NCI-H1436 treated with DMSO at 0.1 percent for 48 hours (cell line): ENCODE measurements around the gene MAML1.
"Not testable (repeated sequence)": the region's sequence is repeated elsewhere in the genome, so short reads cannot be mapped to it uniquely, and the experiment has no call there.

Experiments
- DNase-seq: peaks from one replicate; lab custom pipeline; 2025; lab: John Stamatoyannopoulos, UW

The MAML1 gene

GRCh38 chr5:179767496-179768100 is 35.0 kb downstream of the MAML1 start:
- no peak for DNase-seq

- no peak for DNase-seq
Observed at GRCh38 chr5:179768326-179769085, 35.9 kb downstream of the MAML1 start.

- no peak for DNase-seq
Observed at GRCh38 chr5:179769271-179769670, 36.6 kb downstream of the MAML1 start.

GRCh38 chr5:179769796-179770195 is 37.2 kb downstream of the MAML1 start:
- no peak for DNase-seq

- no peak for DNase-seq
Observed at GRCh38 chr5:179771311-179771895, 38.8 kb downstream of the MAML1 start.

DNA sequence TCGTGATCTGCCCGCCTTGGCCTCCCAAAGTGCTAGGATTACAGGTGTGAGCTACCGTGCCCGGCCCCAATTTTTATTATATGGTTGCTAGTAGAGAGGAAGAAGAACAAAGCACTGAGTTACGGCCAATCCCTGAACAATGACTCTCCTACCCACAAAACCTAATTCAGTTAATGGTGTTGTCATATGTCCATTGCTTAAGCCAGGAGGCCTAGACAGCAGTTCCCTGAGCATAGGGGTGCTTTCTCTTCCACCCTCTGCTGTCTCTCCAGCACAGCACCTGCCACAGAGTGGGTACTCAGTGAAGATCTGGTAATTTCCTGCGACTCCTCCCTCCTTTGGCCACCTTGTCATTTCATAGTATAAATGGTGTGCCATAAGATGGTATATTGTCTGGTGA is 39.7 kb downstream of the MAML1 start:
- no peak for DNase-seq

DNA sequence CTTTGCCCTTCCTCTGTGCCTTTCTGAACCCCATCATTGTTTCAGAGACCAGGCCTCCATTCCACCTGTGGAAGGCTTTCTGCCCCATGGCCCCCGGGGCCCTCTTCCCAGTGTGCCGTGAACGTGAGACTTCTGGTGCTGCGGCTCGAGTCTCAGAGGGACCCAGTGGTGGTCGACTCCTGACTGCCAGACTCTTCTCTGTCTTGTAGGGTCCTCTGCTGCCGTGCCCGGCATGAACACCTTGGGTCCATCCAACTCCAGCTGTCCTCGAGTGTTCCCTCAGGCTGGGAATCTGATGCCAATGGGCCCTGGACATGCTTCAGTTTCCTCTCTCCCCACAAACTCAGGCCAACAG is 41.0 kb downstream of the MAML1 start:
- no peak for DNase-seq

DNA sequence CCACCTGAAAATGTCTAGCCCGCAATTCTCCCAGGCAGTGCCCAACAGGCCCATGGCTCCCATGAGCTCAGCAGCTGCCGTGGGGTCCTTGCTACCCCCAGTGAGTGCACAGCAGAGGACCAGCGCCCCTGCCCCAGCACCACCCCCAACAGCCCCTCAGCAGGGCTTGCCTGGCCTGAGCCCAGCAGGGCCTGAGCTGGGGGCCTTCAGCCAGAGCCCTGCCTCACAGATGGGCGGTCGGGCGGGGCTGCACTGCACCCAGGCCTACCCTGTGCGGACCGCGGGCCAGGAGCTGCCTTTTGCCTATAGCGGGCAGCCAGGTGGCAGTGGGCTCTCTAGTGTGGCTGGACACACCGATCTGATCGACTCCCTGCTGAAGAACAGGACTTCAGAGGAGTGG is 41.8 kb downstream of the MAML1 start:
- no peak for DNase-seq

DNA sequence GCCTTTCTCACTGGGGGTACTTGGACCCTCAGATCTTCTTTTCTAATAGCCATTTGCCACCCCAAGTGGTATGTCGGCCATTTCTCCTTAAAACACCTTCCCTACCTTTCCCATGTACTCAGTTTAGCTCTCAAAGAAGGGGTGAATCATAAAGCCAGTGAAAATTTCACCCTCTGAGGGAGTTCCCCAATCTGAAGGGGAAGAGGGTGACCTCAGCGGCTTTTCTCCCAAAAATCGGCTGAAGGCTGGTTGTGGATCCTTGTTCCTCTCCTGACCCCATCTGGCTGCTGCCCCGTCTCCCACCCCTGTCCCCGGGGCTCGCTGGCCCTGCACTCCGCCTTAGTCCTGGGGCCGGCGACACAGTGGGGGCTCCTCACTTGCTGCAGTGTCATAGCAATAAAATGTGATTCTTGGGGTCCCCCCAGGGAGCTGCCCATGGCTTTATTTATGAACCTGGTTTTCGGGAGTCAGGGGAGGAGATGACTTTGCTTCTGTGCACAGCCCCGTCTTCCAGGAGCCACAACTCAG is 43.9 kb downstream of the MAML1 start:
- no peak for DNase-seq

GRCh38 chr5:179777456-179777855 is 44.8 kb downstream of the MAML1 start:
- no peak for DNase-seq

DNA sequence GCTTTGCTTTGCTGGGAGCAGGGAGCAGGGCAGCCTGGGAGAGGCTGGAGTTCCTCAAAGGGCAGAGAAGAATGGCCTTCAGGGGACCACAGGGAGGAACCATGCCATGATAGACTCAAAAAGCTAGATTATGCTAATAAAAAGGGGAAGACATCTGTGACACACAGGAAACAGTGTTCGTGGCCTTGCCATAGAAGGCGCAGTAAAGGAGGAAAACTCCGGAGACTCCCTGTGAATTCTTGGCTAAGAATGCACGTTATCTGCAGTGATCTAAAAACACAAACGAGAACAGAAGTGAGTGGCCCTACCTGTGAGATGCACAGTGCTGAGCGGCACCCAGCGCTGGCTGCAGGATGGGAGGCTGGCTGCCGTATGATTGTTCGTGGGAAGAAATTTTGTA is 45.3 kb downstream of the MAML1 start:
- no peak for DNase-seq

GRCh38 chr5:179778591-179778990 is 46.0 kb downstream of the MAML1 start:
- DNase-seq = no peak

- no peak for DNase-seq
Observed at GRCh38 chr5:179779826-179780225, 47.2 kb downstream of the MAML1 start.

DNA sequence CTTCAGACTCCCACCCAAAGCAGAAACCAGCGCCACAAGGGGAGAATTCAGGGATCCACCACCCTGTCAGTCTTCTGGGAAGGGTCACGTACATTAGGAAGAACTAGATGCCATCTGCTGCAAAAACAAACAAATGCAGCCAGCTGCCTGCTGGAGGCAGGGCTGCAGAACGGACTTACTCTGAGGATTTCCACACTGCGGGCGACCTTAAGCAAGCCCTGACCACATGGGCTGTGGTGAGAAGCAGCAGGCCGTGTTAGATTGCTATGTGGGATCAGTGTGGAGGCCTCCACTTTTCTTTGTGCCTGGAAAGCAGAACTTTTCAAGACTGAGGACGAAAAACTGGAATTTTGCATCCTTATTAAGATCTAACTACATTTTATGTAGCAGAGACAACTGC is 47.7 kb downstream of the MAML1 start:
- DNase-seq = no peak

- no peak for DNase-seq
Observed at GRCh38 chr5:179781846-179782245, 49.2 kb downstream of the MAML1 start.

GRCh38 chr5:179783128-179783527 is 50.5 kb downstream of the MAML1 start:
- DNase-seq = no peak

- no peak for DNase-seq
Observed at GRCh38 chr5:179786861-179787260, 54.2 kb downstream of the MAML1 start.

DNA sequence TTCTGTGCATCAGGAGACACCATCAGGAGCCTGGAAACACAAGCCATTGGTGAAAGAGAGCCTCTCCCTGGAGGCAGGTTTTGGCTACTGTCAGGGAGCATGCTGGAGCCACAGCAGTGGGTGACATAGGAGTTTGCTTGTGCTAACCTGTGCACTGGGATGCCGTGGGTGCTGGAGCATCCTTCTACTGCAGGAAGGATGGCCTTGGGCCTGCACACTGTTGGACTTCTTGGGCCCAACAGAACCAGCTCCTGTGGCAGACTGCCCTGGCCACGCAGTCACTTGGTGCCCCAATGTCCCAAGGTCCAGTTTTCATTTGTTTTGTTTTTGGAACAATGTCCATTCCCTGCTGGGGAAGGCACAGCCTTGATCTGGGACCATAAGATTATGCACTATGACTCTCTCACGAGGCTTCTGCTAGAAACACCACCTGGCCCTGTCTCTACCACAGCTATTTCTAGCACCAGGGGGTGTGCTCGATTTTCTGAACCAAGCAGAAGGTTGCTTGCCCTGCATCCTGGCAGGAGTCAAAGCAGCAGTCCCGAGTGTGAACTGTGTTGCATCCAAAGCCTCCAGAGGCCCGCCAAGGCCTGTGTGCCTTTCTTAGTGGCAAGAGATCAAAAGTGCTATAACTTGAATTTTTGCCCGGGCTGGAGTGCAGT is 55.7 kb downstream of the MAML1 start:
- no peak for DNase-seq

- not testable (repeated sequence) for DNase-seq
Observed at GRCh38 chr5:179789278-179789677, 56.7 kb downstream of the MAML1 start.

DNA sequence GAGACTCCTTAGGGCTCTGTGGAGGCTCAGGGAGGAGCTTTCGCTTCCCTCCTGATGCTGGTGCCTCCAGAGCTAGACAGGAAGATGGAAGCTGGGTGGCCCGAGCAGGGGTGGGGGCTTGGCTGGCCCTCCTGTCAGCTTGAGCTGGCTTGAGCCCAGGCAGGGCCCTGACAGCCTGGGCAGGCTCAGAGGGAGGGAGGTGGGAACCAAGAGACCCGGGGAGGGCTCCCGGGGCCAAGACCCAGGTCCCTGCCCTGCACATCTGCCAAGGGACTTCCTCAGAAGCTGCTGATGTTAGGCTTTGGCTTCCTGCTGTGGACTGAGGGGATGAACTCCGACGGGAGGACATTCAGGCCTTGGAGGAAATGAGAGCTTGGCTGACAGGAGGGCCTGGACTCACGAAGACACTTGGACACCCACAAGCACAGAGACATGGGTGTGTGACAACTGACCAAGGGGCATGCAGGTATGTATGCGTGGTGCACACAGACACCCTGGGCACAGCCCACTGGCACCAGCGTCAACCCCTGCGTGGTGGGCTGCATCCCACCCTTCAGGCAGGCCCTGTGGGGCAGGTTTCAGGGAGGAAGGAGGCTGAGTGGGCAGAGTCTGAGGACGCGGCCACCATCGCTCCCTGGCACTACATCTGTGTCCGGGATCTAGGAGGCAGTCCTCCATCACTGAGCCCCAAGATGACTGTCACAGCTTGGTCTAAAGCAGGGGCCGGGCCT is 59.4 kb downstream of the MAML1 start:
- no peak for DNase-seq

- no peak for DNase-seq
Observed at GRCh38 chr5:179792612-179793467, 60.2 kb downstream of the MAML1 start.
